ENCODE results near the gene FLYWCH1.
"Not testable (repeated sequence)": the region's sequence is repeated elsewhere in the genome, so short reads cannot be mapped to it uniquely, and the experiment has no call there.

FLYWCH1 gene

GRCh38 chr16:2925951-2926649, 14.4 kb downstream of the FLYWCH1 start:
- no peak for DNase-seq (ENCODE audit: low read depth in 2 of 2)

GRCh38 chr16:2926650-2926999, 14.9 kb downstream of the FLYWCH1 start:
- DNase-seq (ENCODE audit: low read depth in 2 of 2): no peak

- peak; percentile 55 to 65 for DNase-seq (ENCODE audit: low read depth in 2 of 2)
Measured at GRCh38 chr16:2927010-2927646, 15.4 kb downstream of the FLYWCH1 start.

GRCh38 chr16:2928151-2928550, 16.4 kb downstream of the FLYWCH1 start:
- DNase-seq (ENCODE audit: low read depth in 2 of 2): not testable (repeated sequence)

GRCh38 chr16:2928796-2929195, 17.1 kb downstream of the FLYWCH1 start:
- no peak for DNase-seq (ENCODE audit: low read depth in 2 of 2)

DNA sequence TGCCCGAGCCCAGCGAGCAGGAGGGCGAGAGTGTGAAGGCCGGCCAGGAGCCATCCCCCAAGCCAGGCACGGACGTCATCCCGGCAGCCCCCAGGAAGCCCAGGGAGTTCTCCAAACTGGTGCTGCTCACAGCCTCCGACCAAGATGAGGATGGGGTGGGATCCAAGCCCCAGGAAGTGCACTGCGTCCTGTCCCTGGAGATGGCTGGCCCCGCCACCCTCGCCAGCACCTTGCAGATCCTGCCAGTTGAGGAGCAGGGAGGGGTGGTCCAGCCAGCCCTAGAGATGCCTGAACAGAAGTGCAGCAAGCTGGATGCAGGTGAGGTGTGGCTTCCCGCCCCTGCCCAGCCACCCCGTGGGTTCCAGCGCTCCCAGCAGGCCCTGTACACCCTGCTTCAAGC, 18.0 kb downstream of the FLYWCH1 start:
- DNase-seq (ENCODE audit: low read depth in 2 of 2): no peak

GRCh38 chr16:2930236-2930635, 18.5 kb downstream of the FLYWCH1 start:
- DNase-seq (ENCODE audit: low read depth in 2 of 2): no peak

DNA sequence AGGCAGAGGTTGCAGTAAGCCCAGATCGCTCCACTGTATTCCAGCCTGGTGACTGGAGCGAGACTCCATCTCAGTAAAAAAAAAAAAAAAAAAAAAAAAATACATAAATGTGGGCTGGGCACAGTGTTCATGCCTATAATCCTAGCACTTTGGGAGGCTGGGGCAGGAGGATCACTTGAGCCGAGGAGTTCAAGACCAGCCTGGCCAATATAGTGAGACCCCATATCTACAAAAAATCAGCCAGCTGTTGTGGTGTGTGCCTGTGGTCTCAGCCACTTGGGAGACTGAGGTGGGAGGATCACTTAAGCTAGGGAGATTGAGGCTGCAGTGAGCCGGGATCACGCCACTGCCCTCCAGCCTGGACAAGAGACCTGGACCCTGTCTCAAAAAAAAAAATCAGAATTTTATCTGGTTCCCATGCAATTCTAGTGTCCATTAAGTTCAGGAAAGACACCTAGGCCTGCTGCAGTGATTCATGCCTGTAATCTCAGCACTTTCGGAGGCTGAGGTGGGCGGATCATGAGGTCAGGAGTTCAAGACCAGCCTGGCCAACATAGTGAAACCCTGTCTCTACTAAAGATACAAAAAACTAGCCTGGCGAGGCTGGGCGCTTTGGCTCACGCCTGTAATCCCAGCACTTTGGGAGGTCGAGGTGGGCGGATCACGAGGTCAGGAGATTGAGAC, 19.6 kb downstream of the FLYWCH1 start:
- DNase-seq (ENCODE audit: low read depth in 2 of 2): not testable (repeated sequence)

- DNase-seq (ENCODE audit: low read depth in 2 of 2): no peak
Measured at GRCh38 chr16:2933136-2933535, 21.4 kb downstream of the FLYWCH1 start.

DNA sequence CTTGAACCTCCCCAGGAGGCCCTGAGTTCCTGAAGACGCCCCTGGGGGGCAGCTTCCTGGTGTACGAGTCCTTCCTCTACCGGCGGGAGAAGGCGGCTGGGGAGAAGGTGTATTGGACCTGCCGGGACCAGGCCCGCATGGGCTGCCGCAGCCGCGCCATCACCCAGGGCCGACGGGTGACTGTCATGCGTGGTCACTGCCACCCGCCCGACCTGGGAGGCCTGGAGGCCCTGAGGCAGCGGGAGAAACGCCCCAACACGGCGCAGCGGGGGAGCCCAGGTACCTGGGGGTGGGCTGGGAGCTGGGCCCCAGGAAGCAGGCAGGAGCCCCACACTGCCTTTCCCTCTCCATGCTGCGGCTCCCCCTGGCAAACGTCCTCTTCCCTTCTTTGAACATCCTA, 22.0 kb downstream of the FLYWCH1 start:
- no peak for DNase-seq (ENCODE audit: low read depth in 2 of 2)

- DNase-seq (ENCODE audit: low read depth in 2 of 2): no peak
Measured at GRCh38 chr16:2934450-2934849, 22.7 kb downstream of the FLYWCH1 start.

DNA sequence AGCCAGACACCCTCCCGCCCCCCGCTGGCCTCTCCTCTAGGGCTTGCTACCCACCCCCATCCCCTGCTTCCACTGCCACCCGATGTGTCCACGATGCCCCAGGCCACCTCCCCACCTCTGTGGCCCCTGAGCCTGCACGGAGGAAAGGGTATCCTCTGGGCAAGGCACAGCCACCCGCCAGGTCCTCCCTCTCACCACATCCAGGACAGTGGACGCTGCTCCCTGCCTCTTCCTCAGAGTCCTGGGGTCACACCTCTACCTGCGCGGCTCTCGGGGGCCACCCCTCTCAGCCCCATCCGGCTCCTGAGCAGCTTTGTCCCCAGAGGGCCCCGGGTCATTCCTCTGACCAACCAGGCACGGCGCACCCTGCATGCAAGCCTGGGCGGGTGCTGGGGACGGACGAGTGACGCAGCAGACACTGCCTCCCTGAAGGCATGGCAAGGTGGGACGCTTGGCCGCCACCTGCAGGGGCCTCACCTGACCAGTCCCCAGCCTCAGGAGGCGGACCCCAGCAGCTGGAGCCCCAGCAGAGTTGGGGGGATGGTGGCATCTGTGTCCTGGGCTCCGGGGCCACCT, 24.8 kb downstream of the FLYWCH1 start:
- no peak for DNase-seq (ENCODE audit: low read depth in 2 of 2)

DNA sequence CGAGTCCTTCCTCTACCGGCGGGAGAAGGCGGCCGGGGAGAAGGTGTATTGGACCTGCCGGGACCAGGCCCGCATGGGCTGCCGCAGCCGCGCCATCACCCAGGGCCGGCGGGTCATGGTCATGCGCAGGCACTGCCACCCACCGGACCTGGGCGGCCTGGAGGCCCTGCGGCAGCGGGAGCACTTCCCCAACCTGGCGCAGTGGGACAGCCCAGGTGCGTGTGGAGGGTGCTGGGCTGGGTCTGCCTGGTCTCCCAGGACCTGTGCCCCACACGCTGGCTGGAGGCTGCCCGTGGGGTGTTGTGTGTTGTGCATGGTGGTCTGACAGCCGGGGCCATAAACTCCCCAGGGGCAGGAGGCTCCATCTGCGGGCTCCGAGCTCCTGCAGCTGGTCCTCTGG, 25.4 kb downstream of the FLYWCH1 start:
- no peak for DNase-seq (ENCODE audit: low read depth in 2 of 2)

DNA sequence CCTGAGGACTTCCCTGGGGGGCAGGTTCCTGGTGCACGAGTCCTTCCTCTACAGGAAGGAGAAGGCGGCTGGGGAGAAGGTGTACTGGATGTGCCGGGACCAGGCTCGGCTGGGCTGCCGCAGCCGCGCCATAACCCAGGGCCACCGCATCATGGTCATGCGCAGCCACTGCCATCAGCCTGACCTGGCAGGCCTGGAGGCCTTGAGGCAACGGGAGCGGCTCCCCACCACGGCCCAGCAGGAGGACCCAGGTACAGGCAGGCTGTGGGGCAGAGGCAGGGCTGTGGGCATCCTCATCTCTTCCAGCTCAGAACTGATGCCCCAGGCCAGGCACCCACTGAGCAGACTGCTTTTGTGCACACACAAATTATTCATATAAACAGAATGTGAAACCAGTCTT, 26.5 kb downstream of the FLYWCH1 start:
- no peak for DNase-seq (ENCODE audit: low read depth in 2 of 2)

DNA sequence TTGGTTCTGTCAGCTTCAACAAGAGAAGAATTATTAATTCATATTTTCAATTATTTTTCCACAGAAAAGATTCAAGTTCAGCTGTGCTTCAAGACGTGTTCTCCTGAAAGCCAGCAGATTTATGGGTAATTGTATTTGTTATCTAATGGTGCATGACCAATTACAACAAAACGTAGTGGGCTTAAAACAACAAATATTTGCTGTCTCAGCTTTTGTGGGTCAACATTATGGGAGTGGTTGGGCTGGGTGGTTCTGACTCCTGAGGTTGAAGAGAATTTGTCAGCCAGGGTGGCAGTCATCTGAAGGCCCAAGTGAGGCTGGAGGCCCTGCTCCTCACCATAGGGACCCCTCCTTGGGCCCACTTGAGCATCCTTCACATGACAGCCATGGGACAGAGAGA, 28.2 kb downstream of the FLYWCH1 start:
- DNase-seq (ENCODE audit: low read depth in 2 of 2): no peak

DNA sequence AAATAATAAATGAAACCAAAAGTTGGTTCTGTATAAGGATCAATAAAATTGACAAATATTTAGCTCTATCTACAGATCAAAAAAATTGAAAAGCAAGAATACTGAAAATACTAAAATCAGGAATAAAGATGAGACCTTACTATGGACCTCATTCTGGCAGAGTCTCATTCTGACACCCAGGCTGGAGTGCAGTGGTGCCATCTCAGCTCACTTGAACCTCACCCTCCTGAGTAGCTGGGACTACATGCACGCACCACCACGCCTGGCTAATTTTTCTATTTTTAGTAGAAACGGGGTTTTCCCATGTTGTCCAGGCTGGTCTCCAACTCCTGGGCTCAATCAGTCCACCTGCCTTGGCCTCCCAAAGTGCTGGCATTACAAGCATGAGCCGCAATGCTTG, 30.3 kb downstream of the FLYWCH1 start:
- DNase-seq (ENCODE audit: low read depth in 2 of 2): no peak

GRCh38 chr16:2943716-2944115, 32.0 kb downstream of the FLYWCH1 start:
- not testable (repeated sequence) for DNase-seq (ENCODE audit: low read depth in 2 of 2)

GRCh38 chr16:2946649-2947048, 34.9 kb downstream of the FLYWCH1 start:
- no peak for DNase-seq (ENCODE audit: low read depth in 2 of 2)

DNA sequence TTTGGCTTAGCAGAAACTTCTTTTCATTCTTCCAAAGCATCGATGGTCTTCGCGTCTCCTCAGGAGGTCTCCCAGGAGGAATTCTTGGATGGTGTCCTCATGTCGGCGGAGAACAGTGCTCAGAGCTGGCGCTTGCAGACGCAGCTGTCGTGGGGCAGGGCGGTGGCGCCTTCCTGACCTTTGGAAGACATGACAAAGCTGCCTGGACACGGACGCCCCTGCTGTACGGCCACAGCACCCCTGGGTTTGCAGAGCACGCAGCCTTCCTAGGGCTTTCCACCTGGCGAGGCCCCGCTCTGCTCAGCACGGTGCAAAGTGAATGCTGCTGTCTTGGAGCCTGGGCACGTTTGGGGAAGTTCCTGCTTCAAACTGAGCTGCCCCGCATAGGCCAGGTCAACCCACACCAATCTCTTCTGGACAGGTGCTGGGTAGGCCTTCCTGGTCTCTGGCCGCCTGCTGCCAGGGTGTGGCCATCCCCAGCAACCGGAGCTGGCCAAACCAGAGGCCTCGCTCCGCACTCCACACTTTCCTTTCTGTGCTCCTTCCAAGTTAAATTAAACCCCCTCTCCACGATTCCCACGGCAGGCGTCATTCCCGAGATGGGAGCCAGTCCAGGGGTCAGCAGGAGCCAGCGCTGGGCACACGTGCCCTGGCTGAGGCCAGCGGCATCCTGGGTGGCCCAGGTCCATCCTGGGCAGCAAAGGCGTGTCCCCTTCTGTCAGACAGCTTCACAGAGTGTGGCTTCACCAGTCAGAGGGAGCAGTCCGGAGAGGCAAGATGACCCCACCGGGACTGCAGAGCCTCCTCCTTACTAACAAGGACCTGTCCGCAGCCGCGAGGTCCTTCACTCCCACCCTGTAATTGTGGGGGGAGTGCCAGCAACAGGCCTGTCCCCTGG, 37.3 kb downstream of the FLYWCH1 start:
- DNase-seq (ENCODE audit: low read depth in 2 of 2): no peak

DNA sequence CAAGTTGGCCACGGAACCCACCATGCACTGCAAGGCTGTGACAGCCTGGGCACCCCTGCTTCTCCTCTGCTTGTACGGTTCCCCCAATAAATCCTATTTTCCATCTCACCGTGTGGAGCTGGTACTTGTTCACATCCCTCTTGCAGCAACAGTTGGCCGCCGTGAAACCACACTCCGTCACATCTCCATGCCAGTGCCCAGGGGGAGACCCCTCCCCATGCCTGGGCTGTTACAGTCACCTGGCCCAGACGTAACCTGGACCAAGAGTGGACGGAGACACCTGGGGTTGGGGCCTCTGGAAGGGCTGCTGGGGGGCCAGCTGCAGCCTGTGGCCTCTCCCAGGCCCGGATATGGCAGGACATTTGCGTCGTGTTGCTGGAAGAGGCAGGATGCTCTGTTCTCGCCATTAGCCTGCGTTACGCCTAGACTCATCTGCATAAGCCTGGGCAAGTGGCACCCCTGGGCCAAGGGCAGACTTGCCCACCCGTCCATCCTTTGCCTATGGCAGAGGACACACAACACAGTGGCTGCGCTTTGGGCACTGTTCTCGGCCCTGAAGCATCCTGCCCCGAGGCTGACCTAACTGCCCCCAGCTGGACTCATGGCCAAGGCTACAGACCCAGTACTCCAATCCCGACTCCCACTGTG, 38.1 kb downstream of the FLYWCH1 start:
- DNase-seq (ENCODE audit: low read depth in 2 of 2): no peak

GRCh38 chr16:2950353-2950724, 38.6 kb downstream of the FLYWCH1 start:
- DNase-seq (ENCODE audit: low read depth in 2 of 2): no peak

Measured in fibroblast of skin of left quadriceps (primary cell).